AG04449 (cell line): ENCODE measurements around the gene MANBA.

Source experiments
- CTCF ChIA-PET: fragments of 350-600 bp; formaldehyde crosslinking; extraction: SDS; loops from one replicate; lab custom pipeline; 2021; ENCODE audit warnings: antibody characterized with exemption; lab: Yijun Ruan, JAX
- POLR2A ChIA-PET: fragments of 400-600, 350-600 bp; formaldehyde crosslinking; extraction: SDS; loops from one replicate; lab custom pipeline; 2020; ENCODE audit warnings: antibody characterized with exemption, inconsistent platforms; lab: Yijun Ruan, JAX
- DNase-seq: peaks from one replicate; pipeline ENCODE4 v3.0.0-alpha.2; 2010; ENCODE audit warnings: low read depth, low spot score
- H3K4me3 ChIP-seq: 2 replicates; pipeline ENCODE4 v1.5.1; 2011; ENCODE audit warnings: low read depth, mild to moderate bottlenecking, control low read depth, low read length
- TF ChIP-seq, protein P1 (sequence below): IDR thresholded peaks from one replicate; pipeline ENCODE4 v1.5.1; 2011; ENCODE audit warnings: mild to moderate bottlenecking, moderate library complexity, low read length, control low read depth, inconsistent platforms; ENCODE audit not compliant: insufficient read depth; ENCODE audit errors: missing control alignments

The MANBA gene

DNA sequence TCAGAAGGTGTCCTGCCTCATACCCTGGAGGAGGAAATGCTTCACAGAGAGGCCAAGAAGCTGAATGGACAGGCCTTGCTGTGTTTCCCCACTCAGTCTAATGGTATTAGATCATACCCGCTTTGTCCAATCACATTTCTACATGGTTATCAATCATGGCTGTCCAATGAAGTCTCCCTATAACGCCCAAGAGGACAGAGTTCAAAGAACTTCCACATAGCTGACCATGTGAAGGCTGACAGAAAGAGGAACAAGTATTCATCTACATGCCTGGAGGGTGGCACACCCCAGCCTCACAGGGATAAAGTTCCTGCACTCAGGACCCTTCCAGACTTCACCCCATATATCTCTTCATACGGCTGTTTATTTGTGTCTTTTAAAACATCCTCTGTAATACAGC lies 123.4 kb downstream of the MANBA start:
- CTCF ChIA-PET, result interaction anchor here (0.9 kb wide), 2 partner anchors 17 to 371 kb away, joined by 3 to 4 read pairs; no protein-coding TSS in a partner anchor

DNA sequence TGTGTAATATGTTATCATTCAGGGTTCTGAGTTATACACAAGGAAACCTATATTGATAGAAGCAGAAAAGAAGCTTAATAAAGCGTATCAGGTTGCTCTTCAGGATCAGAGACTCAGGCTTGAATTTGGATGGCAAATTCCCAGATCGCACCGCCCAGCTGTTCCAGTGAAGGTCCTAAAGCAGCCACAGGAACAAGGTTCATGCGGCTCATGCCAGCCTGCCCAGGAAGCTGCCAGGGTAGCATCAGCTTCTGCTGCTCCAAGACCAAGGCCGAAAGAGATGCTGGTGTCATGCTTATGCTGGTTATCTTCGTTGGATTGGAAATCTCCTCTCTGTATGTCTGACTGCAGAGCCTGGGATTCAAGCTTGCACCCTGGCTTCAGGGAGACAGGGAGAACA lies 127.7 kb downstream of the MANBA start:
- POLR2A ChIA-PET, result no interaction called here
- no peak for DNase-seq
- no peak overlapping the region for H3K4me3 ChIP-seq
- TF ChIP-seq, protein P1, sequence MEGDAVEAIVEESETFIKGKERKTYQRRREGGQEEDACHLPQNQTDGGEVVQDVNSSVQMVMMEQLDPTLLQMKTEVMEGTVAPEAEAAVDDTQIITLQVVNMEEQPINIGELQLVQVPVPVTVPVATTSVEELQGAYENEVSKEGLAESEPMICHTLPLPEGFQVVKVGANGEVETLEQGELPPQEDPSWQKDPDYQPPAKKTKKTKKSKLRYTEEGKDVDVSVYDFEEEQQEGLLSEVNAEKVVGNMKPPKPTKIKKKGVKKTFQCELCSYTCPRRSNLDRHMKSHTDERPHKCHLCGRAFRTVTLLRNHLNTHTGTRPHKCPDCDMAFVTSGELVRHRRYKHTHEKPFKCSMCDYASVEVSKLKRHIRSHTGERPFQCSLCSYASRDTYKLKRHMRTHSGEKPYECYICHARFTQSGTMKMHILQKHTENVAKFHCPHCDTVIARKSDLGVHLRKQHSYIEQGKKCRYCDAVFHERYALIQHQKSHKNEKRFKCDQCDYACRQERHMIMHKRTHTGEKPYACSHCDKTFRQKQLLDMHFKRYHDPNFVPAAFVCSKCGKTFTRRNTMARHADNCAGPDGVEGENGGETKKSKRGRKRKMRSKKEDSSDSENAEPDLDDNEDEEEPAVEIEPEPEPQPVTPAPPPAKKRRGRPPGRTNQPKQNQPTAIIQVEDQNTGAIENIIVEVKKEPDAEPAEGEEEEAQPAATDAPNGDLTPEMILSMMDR, result no peak
- CTCF ChIA-PET, result interaction anchor here (2.2 to 3.0 kb wide), 2 partner anchors 9 to 12 kb away, joined by 6 to 11 read pairs; no protein-coding TSS in a partner anchor

More for the DNA sequence above, 123.4 kb downstream of the MANBA start:
- POLR2A ChIA-PET, result no interaction called here
- TF ChIP-seq, protein P1, result no peak
- H3K4me3 ChIP-seq, result no peak overlapping the region
- no peak for DNase-seq

DNA sequence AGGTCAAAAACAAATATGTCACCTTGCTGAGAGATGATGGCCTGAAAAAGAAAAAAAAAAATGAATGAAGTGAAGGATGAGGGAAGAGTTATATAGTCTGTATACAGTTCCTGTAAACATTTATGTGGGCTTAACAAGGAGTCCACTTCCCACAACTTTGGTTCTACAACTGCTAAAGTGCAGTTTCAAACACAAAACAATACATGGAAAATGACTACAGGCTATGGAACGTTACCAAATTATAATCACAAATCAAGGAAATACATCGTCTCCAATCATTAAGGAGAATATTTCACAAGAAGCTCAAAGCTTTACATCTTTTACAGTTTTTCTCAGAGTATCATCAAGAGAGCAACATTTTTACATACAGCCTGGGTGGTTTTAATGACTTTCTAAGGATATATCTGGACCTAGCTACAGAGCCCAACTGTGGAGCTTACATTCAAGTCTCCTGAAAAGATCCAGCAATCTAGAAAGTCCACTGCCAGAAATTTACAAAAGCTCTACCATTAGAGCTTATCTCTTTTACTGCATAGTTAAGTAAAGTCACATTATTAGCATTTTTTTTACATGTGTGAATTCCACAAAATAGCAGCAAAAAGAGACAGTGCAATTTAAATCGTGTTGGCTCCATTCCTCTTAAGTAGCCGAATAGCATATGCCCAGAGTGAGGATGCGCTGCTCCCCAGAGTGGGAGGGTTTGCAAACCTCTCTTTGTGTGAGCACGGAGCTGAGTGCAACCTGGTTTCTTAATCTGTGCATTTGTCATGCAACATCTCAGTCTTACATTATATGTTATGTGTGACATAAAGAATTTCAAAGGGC lies 128.3 kb downstream of the MANBA start:
- ChIA-PET POLR2A (interaction anchor here (0.6 kb wide), 1 partner anchor 32 kb away, joined by 3 read pairs; no protein-coding TSS in a partner anchor), CTCF (interaction anchor here (2.2 to 3.0 kb wide), 2 partner anchors 8 to 12 kb away, joined by 6 to 11 read pairs; no protein-coding TSS in a partner anchor)
- no peak for DNase-seq
- TF ChIP-seq, protein P1, result no peak
- H3K4me3 ChIP-seq, result no peak overlapping the region

DNA sequence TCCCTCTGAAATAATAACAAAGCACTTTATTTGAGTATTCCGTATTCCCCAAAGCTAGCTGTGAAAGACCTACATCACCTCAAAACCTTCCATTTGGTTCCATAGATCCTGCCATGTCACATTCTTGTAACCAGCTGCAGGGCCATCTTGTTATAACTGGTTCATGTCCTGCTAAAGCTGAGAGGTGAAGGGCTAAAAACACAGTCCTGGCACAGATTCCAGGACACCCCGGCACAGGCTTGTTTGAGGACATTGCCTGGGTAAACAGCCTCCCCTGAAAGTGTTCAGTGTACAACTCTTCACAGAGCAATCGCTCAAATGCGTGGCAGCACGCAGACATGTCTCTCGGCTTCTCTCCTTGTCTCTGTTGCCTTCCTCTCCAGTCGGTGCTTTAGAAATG lies 129.2 kb downstream of the MANBA start:
- no peak overlapping the region for H3K4me3 ChIP-seq
- POLR2A ChIA-PET, result no interaction called here
- CTCF ChIA-PET, result interaction anchor here (2.2 kb wide), 1 partner anchor 11 kb away, joined by 6 read pairs; no protein-coding TSS in a partner anchor
- no peak for DNase-seq
- TF ChIP-seq, protein P1, result no peak

DNA sequence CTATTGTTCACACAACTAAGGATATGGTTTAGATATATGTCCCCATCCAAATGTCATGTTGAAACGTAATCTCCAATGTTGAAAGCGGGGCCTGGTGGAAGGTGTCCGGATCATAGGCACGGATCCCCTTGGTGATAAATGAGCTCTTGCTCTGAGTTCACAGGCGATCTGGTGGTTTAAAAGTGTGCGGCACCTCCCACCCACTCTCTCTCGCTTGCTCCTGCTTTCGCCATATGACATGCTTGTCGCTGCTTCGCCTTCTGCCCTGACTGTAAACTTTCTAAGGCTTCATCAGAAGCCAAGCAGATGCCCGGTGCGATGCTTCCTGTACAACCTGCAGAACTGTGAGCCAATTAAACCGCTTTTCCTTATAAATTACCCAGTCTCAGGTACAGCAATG lies 131.1 kb downstream of the MANBA start:
- ChIA-PET CTCF (interaction anchor here (1.1 kb wide), 1 partner anchor 9 kb away, joined by 3 read pairs; no protein-coding TSS in a partner anchor), POLR2A (no interaction called here)
- no peak for DNase-seq
- TF ChIP-seq, protein P1, result no peak
- H3K4me3 ChIP-seq, result no peak overlapping the region
